Left lung (tissue), 10 donors: Measurements from ENCODE around the gene MAT2B. TPM values are rescaled to one million over a fixed set of nuclear protein-coding genes. Genes with fewer than 3 reads are reported as not detected.
"Not testable (repeated sequence)": the region's sequence is repeated elsewhere in the genome, so short reads cannot be mapped to it uniquely, and the experiment has no call there.

Source experiments
- ATAC-seq: fragments of 200-7000 bp; cut with Tn5 transposase; one replicate; pipeline ENCODE4 v1.9.1; 2020; ENCODE audit warnings: moderate library complexity
- DNase-seq, 4 donors: peaks; one replicate each; pipeline ENCODE4 v3.0.0-alpha.2; 2013 to 2020
- H3K27ac ChIP-seq, 2 donors: fragments of 200-600 bp; sonication (generic) in 1 of 2; one replicate each; pipeline versions ENCODE4 v1.5.0 to v1.8.0; 2020 to 2021
- H3K27me3 ChIP-seq, 2 donors: fragments of 200-600 bp; sonication (generic) in 1 of 2; one replicate each; pipeline versions ENCODE4 v1.5.0 to v1.8.0; 2020 to 2021
- H3K36me3 ChIP-seq, 2 donors: fragments of 200-600 bp; sonication (generic) in 1 of 2; one replicate each; pipeline versions ENCODE4 v1.5.0 to v1.8.0; 2020 to 2021
- H3K4me1 ChIP-seq, 2 donors: fragments of 200-600 bp; one replicate each; pipeline ENCODE4 v1.8.0; 2021
- H3K4me3 ChIP-seq, 2 donors: fragments of 200-600 bp; sonication (generic) in 1 of 2; one replicate each; pipeline versions ENCODE4 v1.5.0 to v1.8.0; 2020 to 2021; ENCODE audit warnings: mild to moderate bottlenecking in 1 of 2
- H3K9me3 ChIP-seq, 2 donors: fragments of 200-600 bp; sonication (generic) in 1 of 2; one replicate each; pipeline versions ENCODE4 v1.5.0 to v1.8.0; 2020 to 2021
- CTCF ChIP-seq, 2 donors: fragments of 200-600 bp; sonication (generic) in 1 of 2; IDR thresholded peaks; one replicate each; pipeline versions ENCODE4 v1.5.0 to v1.8.0; 2021; ENCODE audit warnings: antibody characterized with exemption in 2 of 2
- intact Hi-C, 2 donors: fragments of 100-400 bp; cut with DNase I; formaldehyde crosslinking; loops; one replicate each; pipeline versions ENCODE4 v1.11.2 to v1.14.2; 2022
- polyA plus RNA-seq, 6 donors: library from polyadenylated mRNA; unstranded; fragments of 120-200 nt; gene quantifications; one replicate each; pipeline ENCODE4 v1.2.1, GENCODE V29; 2013; ENCODE audit not compliant: insufficient read length in 6 of 6
- total RNA-seq, 2 donors: library from RNA; stranded (reverse); fragmentation: NEBNext Ultra II Directional; extraction: Animal tissue kit (Norgen Biotek cat#: 25700); gene quantifications; one replicate each; pipeline ENCODE4 v1.2.1, GENCODE V29; 2021
- donor health status: DM: no; HTN: yes; CAD: no.
- donor health status: DM: no; HTN: no; CAD: no.

MAT2B gene
- total and polyA plus RNA-seq, 8 donors: 51.8 to 98.0 (median 80.1) TPM

- no peak overlapping the region for H3K4me3 ChIP-seq
- ATAC-seq (no peak), DNase-seq (no peak)
- H3K27me3 ChIP-seq: no peaks in the 10 kb centered on the region
- no peaks in the 10 kb centered on the region for H3K9me3 ChIP-seq
- H3K36me3 ChIP-seq: no peaks in the 10 kb centered on the region
- intact Hi-C loops: no loop called here
- no peak overlapping the region for H3K27ac ChIP-seq
- no peak for TF ChIP-seq CTCF (IDR thresholded peaks at IDR 0.05)
- H3K4me1 ChIP-seq: no peaks in the 10 kb centered on the region
Measured at GRCh38 chr5:163533223-163533622, 27.8 kb downstream of the MAT2B start.

GRCh38 chr5:163534492-163535094 is 29.2 kb downstream of the MAT2B start:
- DNase-seq: no peak
- no peak for TF ChIP-seq CTCF (IDR thresholded peaks at IDR 0.05)
- no peak overlapping the region for H3K4me3 ChIP-seq
- no peak for ATAC-seq
- intact Hi-C loops: no loop called here
- no peak overlapping the region for H3K27ac ChIP-seq
- H3K9me3 ChIP-seq: no peaks in the 10 kb centered on the region
- no peaks in the 10 kb centered on the region for H3K36me3 ChIP-seq
- no peaks in the 10 kb centered on the region for H3K4me1 ChIP-seq
- H3K27me3 ChIP-seq: no peaks in the 10 kb centered on the region

- no peak for ATAC-seq
- no peak overlapping the region for H3K27ac ChIP-seq
- intact Hi-C loops: no loop called here
Measured at GRCh38 chr5:163535290-163535689, 29.9 kb downstream of the MAT2B start.

GRCh38 chr5:163536442-163536841 is 31.0 kb downstream of the MAT2B start:
- H3K36me3 ChIP-seq, H3K9me3 ChIP-seq, H3K4me1 ChIP-seq, DNase-seq, H3K27me3 ChIP-seq, intact Hi-C loops, H3K4me3 ChIP-seq, ATAC-seq, H3K27ac ChIP-seq: not testable (repeated sequence)

More at GRCh38 chr5:163535290-163535689, 29.9 kb downstream of the MAT2B start:
- Histone ChIP-seq H3K4me3 (no peak overlapping the region), H3K9me3 (no peaks in the 10 kb centered on the region), H3K27me3 (no peaks in the 10 kb centered on the region), H3K36me3 (no peaks in the 10 kb centered on the region), H3K4me1 (no peaks in the 10 kb centered on the region)
- TF ChIP-seq CTCF (IDR thresholded peaks at IDR 0.05): no peak
- DNase-seq: no peak

- peak; percentile 41 for ATAC-seq
- Histone ChIP-seq H3K4me3 (no peak overlapping the region), H3K27ac (no peak overlapping the region), H3K9me3 (no peaks in the 10 kb centered on the region), H3K36me3 (no peaks in the 10 kb centered on the region), H3K27me3 (no peaks in the 10 kb centered on the region), H3K4me1 (no peaks in the 10 kb centered on the region)
- DNase-seq: no peak
- TF ChIP-seq CTCF (IDR thresholded peaks at IDR 0.05): no peak
- intact Hi-C loops: no loop called here
Measured at GRCh38 chr5:163540696-163541095, 35.3 kb downstream of the MAT2B start.

GRCh38 chr5:163542771-163543170 is 37.4 kb downstream of the MAT2B start:
- intact Hi-C loops: no loop called here
- Histone ChIP-seq H3K4me1 (no peaks in the 10 kb centered on the region), H3K36me3 (no peaks in the 10 kb centered on the region), H3K27ac (no peak overlapping the region), H3K9me3 (no peaks in the 10 kb centered on the region), H3K27me3 (no peaks in the 10 kb centered on the region), H3K4me3 (no peak overlapping the region)
- no peak for TF ChIP-seq CTCF (IDR thresholded peaks at IDR 0.05)
- no peak for ATAC-seq
- no peak for DNase-seq
